CD14-positive monocyte (primary cell): ENCODE data around the gene CD22. TPM values are rescaled to one million over a fixed set of nuclear protein-coding genes. Genes with fewer than 3 reads are reported as not detected.
"Not testable (repeated sequence)": the region's sequence is repeated elsewhere in the genome, so short reads cannot be mapped to it uniquely, and the experiment has no call there.

Experiments
- DNase-seq, 3 donors: peaks; one replicate each; pipeline ENCODE4 v3.0.0-alpha.2; 2011 to 2022
- H2AFZ ChIP-seq: 2 replicates; pipeline ENCODE4 v1.6.0; 2012; ENCODE audit warnings: mild to moderate bottlenecking, low read depth, low read length, inconsistent platforms; ENCODE audit not compliant: insufficient read depth, poor library complexity, severe bottlenecking
- H3K27ac ChIP-seq, 2 donors: 1 replicate in 1 of 2; 2 replicates in 1 of 2; pipeline ENCODE4 v1.5.1; 2012 to 2013; ENCODE audit warnings: low read length in 2 of 2, control low read depth in 1 of 2, inconsistent platforms in 1 of 2, low read depth in 1 of 2, mild to moderate bottlenecking in 1 of 2
- H3K27me3 ChIP-seq, 2 donors: one replicate each; pipeline versions ENCODE4 v1.6.0 to v1.6.1; 2011 to 2013; ENCODE audit warnings: low read length in 2 of 2; ENCODE audit not compliant: control insufficient read depth in 2 of 2, insufficient read depth in 2 of 2
- H3K36me3 ChIP-seq, 2 donors: replicated peaks in 1 of 2; 1 replicate in 1 of 2; 2 replicates in 1 of 2; pipeline versions ENCODE4 v1.5.1 to v1.6.1; 2012 to 2013; ENCODE audit warnings: low read length in 2 of 2, control low read depth in 1 of 2, inconsistent platforms in 1 of 2, mild to moderate bottlenecking in 1 of 2; ENCODE audit not compliant: insufficient read depth in 2 of 2, control insufficient read depth in 1 of 2
- H3K4me1 ChIP-seq, 2 donors: 1 replicate in 1 of 2; 2 replicates in 1 of 2; pipeline versions ENCODE4 v1.5.1 to v1.6.1; 2012 to 2013; ENCODE audit warnings: low read length in 2 of 2, control low read depth in 1 of 2, inconsistent platforms in 1 of 2, mild to moderate bottlenecking in 1 of 2, moderate library complexity in 1 of 2; ENCODE audit not compliant: insufficient read depth in 2 of 2, control insufficient read depth in 1 of 2
- H3K4me2 ChIP-seq: replicated peaks from 2 replicates; pipeline ENCODE3; 2012; ENCODE audit warnings: low read length, moderate library complexity, mild to moderate bottlenecking; ENCODE audit not compliant: poor library complexity, severe bottlenecking; ENCODE audit errors: extremely low read depth
- H3K4me3 ChIP-seq, 3 experiments: fragments of 200-600 bp in 1 of 3; sonication (generic) in 1 of 3; replicated peaks in 1 of 3; 1 replicate in 2 of 3; 2 replicates in 1 of 3; pipeline ENCODE4 v1.5.1; 2011 to 2013; ENCODE audit warnings: low read length in 3 of 3, mild to moderate bottlenecking in 3 of 3, control low read depth in 2 of 3, low read depth in 2 of 3, inconsistent platforms in 1 of 3, moderate library complexity in 1 of 3
- H3K79me2 ChIP-seq: 2 replicates; pipeline ENCODE4 v1.6.0; 2012; ENCODE audit warnings: mild to moderate bottlenecking, control low read depth, inconsistent platforms, low read length, moderate library complexity; ENCODE audit not compliant: insufficient read depth
- H3K9ac ChIP-seq: 2 replicates; pipeline ENCODE4 v1.6.0; 2017; ENCODE audit warnings: low read length, mild to moderate bottlenecking; ENCODE audit not compliant: insufficient read depth, poor library complexity, severe bottlenecking
- H3K9me3 ChIP-seq, 2 donors: replicated peaks in 1 of 2; 1 replicate in 1 of 2; 2 replicates in 1 of 2; pipeline versions ENCODE4 v1.5.1 to v1.6.1; 2012 to 2013; ENCODE audit warnings: low read length in 2 of 2, control low read depth in 1 of 2; ENCODE audit not compliant: control insufficient read depth in 1 of 2, insufficient read depth in 1 of 2
- H4K20me1 ChIP-seq: 2 replicates; pipeline ENCODE4 v1.6.0; 2012; ENCODE audit warnings: mild to moderate bottlenecking, low read length, control low read depth, moderate library complexity; ENCODE audit not compliant: insufficient read depth
- H3K27ac Mint-ChIP-seq, 7 donors: one replicate each; pipeline ENCODE4 v1.8.0; 2020; ENCODE audit warnings: mild to moderate bottlenecking in 7 of 7, mixed read lengths in 7 of 7, moderate library complexity in 6 of 7, inconsistent platforms in 2 of 7
- H3K27me3 Mint-ChIP-seq, 3 donors: one replicate each; pipeline ENCODE4 v1.8.0; 2021 to 2022; ENCODE audit warnings: low read depth in 3 of 3, mild to moderate bottlenecking in 3 of 3, mixed read lengths in 3 of 3, moderate library complexity in 3 of 3, inconsistent platforms in 1 of 3
- H3K36me3 Mint-ChIP-seq, 2 donors: one replicate each; pipeline ENCODE4 v1.8.0; 2020; ENCODE audit warnings: mixed read lengths in 2 of 2, inconsistent platforms in 1 of 2, mild to moderate bottlenecking in 1 of 2
- H3K4me1 Mint-ChIP-seq: one replicate; pipeline ENCODE4 v1.8.0; 2020; ENCODE audit warnings: mild to moderate bottlenecking, mixed read lengths
- H3K4me3 Mint-ChIP-seq, 2 donors: one replicate each; pipeline ENCODE4 v1.8.0; 2020; ENCODE audit warnings: mild to moderate bottlenecking in 2 of 2, mixed read lengths in 2 of 2, moderate library complexity in 1 of 2
- H3K9me3 Mint-ChIP-seq, 7 donors: one replicate each; pipeline ENCODE4 v1.8.0; 2020 to 2022; ENCODE audit warnings: mixed read lengths in 7 of 7, mild to moderate bottlenecking in 6 of 7, moderate library complexity in 6 of 7, inconsistent platforms in 2 of 7
- WGBS: methylation state at CpG from one replicate; pipeline ENCODE4 v1.1.5; 2013; ENCODE audit warnings: missing lambda C conversion rate; ENCODE audit not compliant: insufficient coverage; 5-methylcytosine and 5-hydroxymethylcytosine counted together
- intact Hi-C, 2 donors: fragments of 100-400 bp; cut with micrococcal nuclease; formaldehyde crosslinking; loops; one replicate each; pipeline versions ENCODE4 v1.15.0 to v1.15.1; 2023
- polyA plus RNA-seq, 3 donors: library from polyadenylated mRNA; depleted of rRNA in 1 of 3; unstranded in 2 of 3; stranded (reverse) in 1 of 3; fragments of 300-500 nt in 2 of 3; fragments of >200 nt in 1 of 3; fragmentation: Illumina TruSeq in 2 of 3; gene quantifications; 1 replicate in 2 of 3; 2 replicates in 1 of 3; pipeline ENCODE4 v1.2.3, GENCODE V29; 2012 to 2021
- TF ChIP-seq, protein P1 (sequence below): fragments of 200-600 bp; IDR thresholded peaks from one replicate; pipeline ENCODE4 v1.8.0; 2022; ENCODE audit warnings: antibody characterized with exemption, mild to moderate bottlenecking

The CD22 gene
- polyA plus RNA-seq, 3 donors = 0.24 to 4.8 (median 0.88) TPM

DNA sequence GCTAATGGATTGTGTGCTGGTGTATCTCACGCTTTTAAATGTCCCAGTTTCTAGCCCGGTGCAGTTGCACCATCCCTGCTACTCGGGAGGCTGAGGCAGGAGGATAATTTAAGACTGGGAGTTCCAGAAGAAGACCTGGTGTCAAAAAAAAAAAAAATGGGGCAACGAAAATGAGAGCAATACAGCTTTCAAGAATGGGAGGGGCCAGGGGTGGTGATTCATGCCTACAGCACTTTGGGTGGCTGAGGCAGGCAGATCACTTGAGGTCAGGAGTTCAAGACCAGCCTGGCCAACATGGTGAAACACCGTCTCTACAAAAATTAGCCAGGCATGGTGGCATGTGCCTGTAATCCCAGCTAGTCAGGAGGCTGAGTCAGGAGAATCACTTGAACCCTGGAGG lies 42.9 kb upstream of the CD22 start:
- H3K36me3 Mint-ChIP-seq, H3K27ac ChIP-seq: not testable (repeated sequence)

DNA sequence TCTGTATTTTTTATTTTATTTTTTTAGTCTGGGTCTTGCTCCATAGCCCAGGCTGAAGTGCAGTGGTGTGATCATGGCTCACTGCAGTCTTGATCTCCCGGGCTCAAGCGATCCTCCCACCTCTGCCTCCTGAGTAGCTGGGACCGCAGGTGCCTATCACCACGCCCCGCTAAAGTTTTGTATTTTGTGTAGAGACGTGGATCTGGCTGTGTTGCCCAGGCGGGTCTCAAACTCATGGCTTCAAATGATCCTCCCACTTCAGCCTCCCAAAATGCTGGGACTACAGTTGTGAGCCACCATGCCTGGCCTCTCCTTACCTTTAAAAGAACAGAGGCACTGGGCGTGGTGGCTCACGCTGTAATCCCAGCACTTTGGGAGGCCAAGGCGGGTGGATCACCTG lies 41.3 kb upstream of the CD22 start:
- Mint-ChIP-seq H3K9me3 (peaks cover 0 to 2% (median 0%) of the 10 kb centered on the region in 7 donors), H3K4me1 (peaks cover 25% of the 10 kb centered on the region), H3K27ac (no peak overlapping the region), H3K4me3 (no peak overlapping the region), H3K36me3 (no peaks in the 10 kb centered on the region), H3K27me3 (peaks cover 12 to 18% (median 13%) of the 10 kb centered on the region in 3 donors)
- no peaks in the 10 kb centered on the region for H3K27me3 ChIP-seq
- DNase-seq = no peak
- H3K4me2 ChIP-seq = no peak overlapping the region
- TF ChIP-seq, protein P1, sequence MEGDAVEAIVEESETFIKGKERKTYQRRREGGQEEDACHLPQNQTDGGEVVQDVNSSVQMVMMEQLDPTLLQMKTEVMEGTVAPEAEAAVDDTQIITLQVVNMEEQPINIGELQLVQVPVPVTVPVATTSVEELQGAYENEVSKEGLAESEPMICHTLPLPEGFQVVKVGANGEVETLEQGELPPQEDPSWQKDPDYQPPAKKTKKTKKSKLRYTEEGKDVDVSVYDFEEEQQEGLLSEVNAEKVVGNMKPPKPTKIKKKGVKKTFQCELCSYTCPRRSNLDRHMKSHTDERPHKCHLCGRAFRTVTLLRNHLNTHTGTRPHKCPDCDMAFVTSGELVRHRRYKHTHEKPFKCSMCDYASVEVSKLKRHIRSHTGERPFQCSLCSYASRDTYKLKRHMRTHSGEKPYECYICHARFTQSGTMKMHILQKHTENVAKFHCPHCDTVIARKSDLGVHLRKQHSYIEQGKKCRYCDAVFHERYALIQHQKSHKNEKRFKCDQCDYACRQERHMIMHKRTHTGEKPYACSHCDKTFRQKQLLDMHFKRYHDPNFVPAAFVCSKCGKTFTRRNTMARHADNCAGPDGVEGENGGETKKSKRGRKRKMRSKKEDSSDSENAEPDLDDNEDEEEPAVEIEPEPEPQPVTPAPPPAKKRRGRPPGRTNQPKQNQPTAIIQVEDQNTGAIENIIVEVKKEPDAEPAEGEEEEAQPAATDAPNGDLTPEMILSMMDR = no peak
- H3K9ac ChIP-seq = no peak overlapping the region
- no peak overlapping the region for H3K27ac ChIP-seq
- H3K79me2 ChIP-seq = no peaks in the 10 kb centered on the region
- H2AFZ ChIP-seq = no peak overlapping the region
- H3K36me3 ChIP-seq = no peaks in the 10 kb centered on the region
- H3K4me1 ChIP-seq = peaks cover 15 to 25% of the 10 kb centered on the region in 2 donors
- no peak overlapping the region for H3K4me3 ChIP-seq
- WGBS = 100% methylated on average over 6 of the region's 10 CpGs
- H4K20me1 ChIP-seq = no peaks in the 10 kb centered on the region
- intact Hi-C loops = no loop called here
- no peaks in the 10 kb centered on the region for H3K9me3 ChIP-seq

More for the DNA sequence above, 42.9 kb upstream of the CD22 start:
- peak overlapping the region in 1 of 7 donors; percentile 62 for H3K27ac Mint-ChIP-seq
- H3K9me3 Mint-ChIP-seq, H2AFZ ChIP-seq, H3K4me3 Mint-ChIP-seq, H3K4me3 ChIP-seq, H3K79me2 ChIP-seq, H3K27me3 ChIP-seq, H3K36me3 ChIP-seq, intact Hi-C loops, H3K9me3 ChIP-seq, H3K4me2 ChIP-seq, H4K20me1 ChIP-seq, H3K9ac ChIP-seq, DNase-seq: not testable (repeated sequence)
- H3K4me1 Mint-ChIP-seq = peaks cover 41% of the 10 kb centered on the region
- peaks cover 31 to 42% of the 10 kb centered on the region in 2 donors for H3K4me1 ChIP-seq
- peaks cover 15 to 17% (median 16%) of the 10 kb centered on the region in 3 donors for H3K27me3 Mint-ChIP-seq
- 86% methylated on average over 5 of the region's 5 CpGs for WGBS
